A549 treated with AZD9567 at 1 μM for 4 hours (cell line): ENCODE measurements around the gene CIROP. TPM values are rescaled to one million over a fixed set of nuclear protein-coding genes. Genes with fewer than 3 reads are reported as not detected.

Experiments used
- total RNA-seq: library from RNA; stranded (reverse); fragments of 200-300 nt; extraction: Qiagen RNA extraction; gene quantifications from 5 replicates; pipeline ENCODE4 v1.2.3, GENCODE V29; 2022; ENCODE audit not compliant: insufficient read depth

Gene CIROP, protein sequence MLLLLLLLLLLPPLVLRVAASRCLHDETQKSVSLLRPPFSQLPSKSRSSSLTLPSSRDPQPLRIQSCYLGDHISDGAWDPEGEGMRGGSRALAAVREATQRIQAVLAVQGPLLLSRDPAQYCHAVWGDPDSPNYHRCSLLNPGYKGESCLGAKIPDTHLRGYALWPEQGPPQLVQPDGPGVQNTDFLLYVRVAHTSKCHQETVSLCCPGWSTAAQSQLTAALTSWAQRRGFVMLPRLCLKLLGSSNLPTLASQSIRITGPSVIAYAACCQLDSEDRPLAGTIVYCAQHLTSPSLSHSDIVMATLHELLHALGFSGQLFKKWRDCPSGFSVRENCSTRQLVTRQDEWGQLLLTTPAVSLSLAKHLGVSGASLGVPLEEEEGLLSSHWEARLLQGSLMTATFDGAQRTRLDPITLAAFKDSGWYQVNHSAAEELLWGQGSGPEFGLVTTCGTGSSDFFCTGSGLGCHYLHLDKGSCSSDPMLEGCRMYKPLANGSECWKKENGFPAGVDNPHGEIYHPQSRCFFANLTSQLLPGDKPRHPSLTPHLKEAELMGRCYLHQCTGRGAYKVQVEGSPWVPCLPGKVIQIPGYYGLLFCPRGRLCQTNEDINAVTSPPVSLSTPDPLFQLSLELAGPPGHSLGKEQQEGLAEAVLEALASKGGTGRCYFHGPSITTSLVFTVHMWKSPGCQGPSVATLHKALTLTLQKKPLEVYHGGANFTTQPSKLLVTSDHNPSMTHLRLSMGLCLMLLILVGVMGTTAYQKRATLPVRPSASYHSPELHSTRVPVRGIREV
- total RNA-seq = not detected in 5 replicates

DNA sequence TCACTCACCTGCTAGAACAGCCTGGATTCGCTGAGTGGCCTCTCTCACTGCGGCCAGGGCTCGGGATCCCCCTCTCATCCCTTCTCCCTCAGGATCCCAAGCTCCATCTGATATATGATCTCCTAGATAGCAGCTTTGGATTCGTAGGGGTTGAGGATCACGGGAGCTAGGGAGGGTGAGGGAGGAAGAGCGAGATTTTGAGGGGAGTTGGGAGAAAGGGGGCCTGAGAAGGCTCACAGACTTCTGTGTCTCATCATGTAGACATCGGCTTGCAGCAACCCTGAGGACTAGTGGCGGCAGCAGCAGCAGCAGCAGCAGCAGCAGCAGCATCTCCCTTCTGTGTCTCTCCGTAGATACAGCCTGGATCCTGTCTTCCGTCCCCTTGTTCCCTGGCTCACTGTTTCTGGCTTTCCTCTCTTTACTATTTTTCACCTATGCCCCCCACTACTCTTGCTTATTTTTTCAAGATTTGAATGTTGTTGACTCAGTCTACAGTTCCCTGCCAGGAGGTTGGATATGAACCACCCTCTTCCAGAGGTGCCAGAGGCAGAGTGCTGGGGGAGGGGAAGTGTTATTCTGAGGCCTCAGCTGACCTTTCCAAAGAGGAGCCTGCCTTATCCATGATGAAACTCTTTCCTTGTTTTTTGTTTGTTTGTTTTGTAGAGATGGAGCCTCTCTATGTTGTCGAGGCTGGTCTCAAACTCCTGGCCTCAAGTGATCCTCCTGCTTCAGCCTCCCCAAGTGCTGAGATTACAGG is at the start of gene CIROP:
CIROP (minus strand) TSS at position 399 of the 757 bp plus-strand sequence; CDS start at position 330, 69 bp downstream.

DNA sequence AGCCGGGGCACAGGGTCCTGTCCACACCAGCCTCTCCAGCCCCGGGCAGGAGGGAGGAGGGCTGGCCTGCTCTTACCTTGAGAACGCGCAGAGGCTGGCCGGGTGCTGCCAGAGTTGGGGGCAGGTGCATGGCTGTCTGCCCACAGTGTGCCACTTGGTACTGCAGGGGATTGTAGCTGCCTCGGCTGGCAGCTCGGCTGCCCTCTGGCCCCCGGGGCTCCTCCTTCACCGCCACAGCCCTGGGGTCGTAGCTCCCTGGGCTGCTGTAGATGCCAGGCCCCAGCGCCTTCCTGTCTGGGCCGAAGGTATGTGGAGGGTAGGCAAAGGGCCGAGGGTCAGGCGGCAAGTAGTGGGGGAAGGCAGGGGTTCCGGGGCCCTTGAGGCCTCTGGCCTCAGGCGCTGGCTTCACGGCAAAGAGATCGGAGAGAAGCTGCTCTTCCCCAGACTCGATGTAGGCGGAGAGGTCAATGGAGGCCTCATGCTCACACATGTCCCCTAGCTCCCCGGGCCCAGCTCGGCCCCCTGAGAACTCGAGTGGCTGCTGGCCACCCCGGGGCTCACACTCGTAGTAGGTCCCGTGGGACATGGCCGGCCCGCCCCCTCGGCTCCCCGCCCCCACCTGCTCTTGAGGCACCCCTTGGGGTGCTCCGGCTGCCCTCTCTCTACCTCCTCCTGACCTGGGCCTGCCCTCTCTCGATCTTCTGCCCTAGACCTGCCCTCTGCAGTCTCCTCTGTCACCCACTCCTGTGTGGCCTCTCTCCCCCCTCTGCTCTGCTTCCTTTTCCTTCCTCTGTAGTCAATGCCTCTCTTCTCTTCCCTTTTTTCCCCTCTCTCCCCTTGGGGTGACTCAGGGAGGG is 13.9 kb upstream of the CIROP start, which contains the start of gene CEBPE:
CEBPE (minus strand) TSS at position 750 of the 857 bp plus-strand sequence; CDS start at position 586, 164 bp downstream.

DNA sequence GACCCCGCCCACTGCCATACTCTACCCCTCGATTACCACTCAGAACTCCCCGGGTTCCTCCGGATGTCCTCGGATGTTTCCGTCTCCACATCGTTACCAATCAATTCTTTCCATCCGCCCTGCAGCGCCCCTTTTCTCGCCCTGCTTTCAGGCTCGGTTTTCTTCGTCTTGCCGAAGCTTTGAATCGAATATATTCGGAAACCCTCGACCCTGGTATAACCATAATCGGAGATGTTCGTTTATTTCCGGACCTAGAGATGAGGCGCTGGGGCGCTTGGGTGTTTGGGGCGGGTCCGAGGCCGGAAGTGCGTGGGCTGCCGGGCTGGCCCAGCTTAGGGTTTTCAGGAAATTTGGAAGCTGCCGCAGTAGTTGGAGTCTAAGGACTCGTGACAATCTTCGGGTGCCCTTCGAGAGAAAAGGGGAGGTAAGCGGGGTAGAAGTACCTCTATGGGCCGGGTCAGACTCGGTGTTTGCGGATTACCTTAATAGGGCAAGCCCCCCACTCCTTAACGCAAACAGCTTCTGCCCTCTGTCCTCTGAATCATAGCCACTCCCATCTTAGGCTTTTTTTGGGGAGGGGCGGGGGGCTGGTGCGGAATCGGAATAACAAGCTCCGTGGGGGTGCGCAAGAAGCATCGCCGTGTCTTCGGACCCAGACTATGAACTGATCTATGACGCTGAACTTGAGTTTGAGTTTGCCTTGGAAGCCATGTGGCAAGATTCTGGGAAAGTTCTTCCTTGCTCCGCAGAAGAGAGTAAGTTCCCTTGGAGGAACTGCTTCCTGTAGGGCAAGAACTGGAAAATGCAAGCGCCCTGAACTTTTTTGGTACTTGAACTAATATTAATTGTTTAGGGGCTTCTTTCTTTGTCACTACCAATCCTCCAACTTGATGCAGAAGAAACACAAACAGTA is 9.3 kb downstream of the CIROP start, which contains the start of gene C14orf119:
C14orf119 (plus strand) TSS at position 310 of the 913 bp plus-strand sequence. CDS start 2,154 bp downstream, outside the sequence.

DNA sequence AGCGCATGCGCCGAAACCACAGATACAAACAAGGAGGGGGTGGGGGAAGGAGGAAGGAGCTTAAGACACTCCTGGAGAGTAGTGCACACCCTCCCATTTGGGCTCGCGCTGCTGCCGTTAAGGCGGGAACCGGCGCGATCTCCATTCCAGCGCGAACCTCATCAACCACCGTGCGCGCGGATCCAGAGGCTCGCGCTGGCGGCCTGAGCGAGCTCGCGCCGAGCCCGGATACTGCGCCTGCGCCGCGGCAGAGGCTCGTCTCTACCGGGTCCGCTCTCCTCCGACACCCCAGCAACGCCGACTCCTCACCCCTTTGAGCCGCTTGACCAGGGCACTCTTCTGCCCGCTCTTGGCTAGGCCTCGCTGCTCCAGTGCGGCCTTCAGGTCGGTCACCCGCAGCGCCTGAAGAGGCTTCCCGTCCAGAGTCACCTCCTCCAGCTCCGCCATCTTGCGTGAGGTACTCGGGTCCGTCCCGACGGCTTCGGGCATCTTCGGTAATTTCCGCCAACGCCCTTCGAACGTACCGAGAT is 10.1 kb downstream of the CIROP start, which contains the start of gene ACIN1:
ACIN1 (minus strand) TSS at position 471 of the 530 bp plus-strand sequence; CDS start at position 447, 24 bp downstream.

DNA sequence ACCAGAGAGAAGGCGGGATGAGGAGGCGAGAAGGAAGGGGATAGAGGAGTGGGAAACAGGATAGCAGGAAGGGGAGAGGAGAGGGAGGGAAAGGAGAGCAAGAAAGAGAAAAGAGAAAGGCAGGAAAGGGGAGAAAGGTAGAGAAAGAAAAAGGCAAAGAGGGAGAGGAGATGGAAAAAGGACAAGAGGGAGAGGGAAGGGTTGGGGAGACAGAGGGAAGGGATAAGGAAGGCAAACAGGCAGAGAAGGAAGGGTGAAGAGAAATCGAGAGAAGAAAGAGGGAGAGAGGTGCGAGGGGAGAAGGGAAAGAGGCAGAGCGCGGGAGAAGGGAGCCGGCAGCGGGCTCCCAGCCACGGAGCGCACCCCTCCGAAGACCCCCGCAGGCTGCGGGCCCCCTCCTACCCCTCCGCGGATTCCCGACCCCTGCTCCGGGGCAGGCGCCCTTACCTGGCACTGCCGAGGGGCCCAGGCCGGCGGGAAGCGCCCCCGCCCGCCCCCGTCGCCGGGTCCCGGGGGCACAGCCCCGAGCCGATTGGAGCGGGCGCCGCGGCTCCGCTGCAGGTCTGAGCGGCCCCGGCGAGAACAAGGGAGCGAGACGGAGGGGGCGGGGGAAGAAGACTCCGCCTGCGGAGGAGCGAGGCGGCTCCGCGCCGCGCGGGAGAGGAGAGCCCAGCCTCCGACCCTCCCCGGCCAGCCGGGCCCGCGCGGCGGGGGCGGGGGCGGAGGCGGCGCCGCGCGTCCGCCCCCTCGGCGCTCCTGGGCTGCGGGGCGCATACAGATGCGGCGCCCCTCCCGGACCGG is 47.6 kb downstream of the CIROP start, which contains the start of gene CDH24:
CDH24 (minus strand) TSS at position 565 of the 801 bp plus-strand sequence. CDS start 1,787 bp downstream, outside the sequence.

Other genes with a start within 250 kb of the CIROP start
- gene LRP10, start 233.2 kb downstream of the CIROP start, total RNA-seq = 71.5 to 77.3 TPM (median 74.0 TPM) in 5 replicates
- gene REM2, start 221.8 kb downstream of the CIROP start, total RNA-seq = 0.17 to 0.37 TPM (median 0.29 TPM) in 4 of 5 replicates, not detected in the other
- gene RBM23, start 185.8 kb downstream of the CIROP start, total RNA-seq = 53.8 to 65.0 TPM (median 56.4 TPM) in 5 replicates
- 97.5 to 108 TPM (median 103 TPM) in 5 replicates for gene PRMT5, start 175.6 kb downstream of the CIROP start, total RNA-seq
- 32.8 to 41.1 TPM (median 35.9 TPM) in 5 replicates for gene HAUS4, start 147.9 kb downstream of the CIROP start, total RNA-seq
- 28.6 to 36.0 TPM (median 32.8 TPM) in 5 replicates for gene AJUBA, start 122.4 kb downstream of the CIROP start, total RNA-seq
- 2.6 to 4.9 TPM (median 3.2 TPM) in 5 replicates for gene C14orf93, start 94.8 kb downstream of the CIROP start, total RNA-seq
- gene PSMB5, start 70.1 kb downstream of the CIROP start, total RNA-seq = 245 to 331 TPM (median 307 TPM) in 5 replicates
- gene PSMB11, start 62.8 kb downstream of the CIROP start, total RNA-seq = not detected in 5 replicates
- 3.1 to 5.1 TPM (median 5.0 TPM) in 5 replicates for gene CDH24, start 47.5 kb downstream of the CIROP start, total RNA-seq
- gene ACIN1, start 9.9 kb downstream of the CIROP start, total RNA-seq = 94.3 to 100 TPM (median 97.3 TPM) in 5 replicates
- 82.9 to 104 TPM (median 100 TPM) in 5 replicates for gene C14orf119, start 9.5 kb downstream of the CIROP start, total RNA-seq
- 0.05 TPM in 1 of 5 replicates, not detected in the others for gene CEBPE, start 14.3 kb upstream of the CIROP start, total RNA-seq
- 1.1 to 1.5 TPM (median 1.2 TPM) in 4 of 5 replicates, not detected in the other for gene SLC7A8, start 78.7 kb upstream of the CIROP start, total RNA-seq
- gene RNF212B, start 132.9 kb upstream of the CIROP start, total RNA-seq = not detected in 5 replicates
- gene HOMEZ, start 181.1 kb upstream of the CIROP start, total RNA-seq = 8.3 to 21.3 TPM (median 9.3 TPM) in 5 replicates
- 3.9 to 8.9 TPM (median 4.3 TPM) in 5 replicates for gene PPP1R3E, start 197.9 kb upstream of the CIROP start, total RNA-seq
- gene BCL2L2, start 201.8 kb upstream of the CIROP start, total RNA-seq = 13.4 to 19.6 TPM (median 17.9 TPM) in 5 replicates
- gene PABPN1, start 216.5 kb upstream of the CIROP start, total RNA-seq = 136 to 154 TPM (median 142 TPM) in 5 replicates
- 5.9 to 8.7 TPM (median 6.8 TPM) in 5 replicates for gene SLC22A17, start 247.9 kb upstream of the CIROP start, total RNA-seq